C1 segment of cervical spinal cord (tissue), 14 donors: Measurements from ENCODE around the gene LAGE3.
"Not testable (repeated sequence)": the region's sequence is repeated elsewhere in the genome, so short reads cannot be mapped to it uniquely, and the experiment has no call there.

Experiments used
- DNase-seq, 14 donors: peaks; one replicate each; lab custom pipeline; 2025; lab: John Stamatoyannopoulos, UW

Gene LAGE3

GRCh38 chrX:154502098-154502497, 23.0 kb upstream of the LAGE3 start:
- DNase-seq: no peak

GRCh38 chrX:154501423-154501822, 22.3 kb upstream of the LAGE3 start:
- not testable (repeated sequence) for DNase-seq

- not testable (repeated sequence) for DNase-seq
These were observed 17.6 kb upstream of the LAGE3 start for GRCh38 chrX:154496591-154497137.

GRCh38 chrX:154495472-154495922, 16.4 kb upstream of the LAGE3 start:
- no peak for DNase-seq

- no peak for DNase-seq
These were observed 15.6 kb upstream of the LAGE3 start for GRCh38 chrX:154494715-154495114.

- peak; percentile 21 to 93 (median 84) for DNase-seq
These were observed 11.5 kb upstream of the LAGE3 start, which contains the start of gene SLC10A3 for GRCh38 chrX:154490414-154491083. TSS of gene SLC10A3 (minus strand) at chrX:154490629. CDS start at chrX:154488940, 1,689 bp downstream.

- DNase-seq: peak in 5 of 14 donors; percentile 8 to 44 (median 30)
These were observed 10.9 kb upstream of the LAGE3 start for GRCh38 chrX:154490021-154490413.

GRCh38 chrX:154489182-154489581, 10.1 kb upstream of the LAGE3 start:
- no peak for DNase-seq

- DNase-seq: no peak
These were observed 9.4 kb upstream of the LAGE3 start for GRCh38 chrX:154488336-154489075.

- DNase-seq: no peak
These were observed 8.6 kb upstream of the LAGE3 start for GRCh38 chrX:154487518-154488290.

- peak in 7 of 14 donors; percentile 21 to 62 (median 38) for DNase-seq
These were observed 7.5 kb upstream of the LAGE3 start, which contains the start of gene UBL4A for GRCh38 chrX:154486396-154487207. TSS of gene UBL4A (minus strand) at chrX:154486615. CDS start at chrX:154486584, 31 bp downstream.

GRCh38 chrX:154486052-154486395, 6.9 kb upstream of the LAGE3 start:
- DNase-seq: peak in 1 of 14 donors; percentile 43

- peak in 1 of 14 donors; percentile 27 for DNase-seq
These were observed 6.3 kb upstream of the LAGE3 start for GRCh38 chrX:154485150-154486051.

GRCh38 chrX:154484255-154485149, 5.4 kb upstream of the LAGE3 start:
- DNase-seq: no peak

- DNase-seq: no peak
These were observed 4.2 kb upstream of the LAGE3 start for GRCh38 chrX:154483325-154483724.

- DNase-seq: no peak
These were observed 3.7 kb upstream of the LAGE3 start for GRCh38 chrX:154482786-154483185.

GRCh38 chrX:154481911-154482601, 3.0 kb upstream of the LAGE3 start:
- no peak for DNase-seq

GRCh38 chrX:154481195-154481594, 2.1 kb upstream of the LAGE3 start:
- DNase-seq: no peak
